Jurkat, Clone E6-1 (cell line): ENCODE results near the gene CEP78. TPM values are rescaled to one million over a fixed set of nuclear protein-coding genes. Genes with fewer than 3 reads are reported as not detected.
"Not testable (repeated sequence)": the region's sequence is repeated elsewhere in the genome, so short reads cannot be mapped to it uniquely, and the experiment has no call there.

Experiments
- DNase-seq: peaks from one replicate; pipeline ENCODE4 v3.0.0-alpha.2; 2011; ENCODE audit warnings: low read depth, low spot score
- H3K4me3 ChIP-seq: 2 replicates; pipeline ENCODE4 v1.5.1; 2011; ENCODE audit warnings: mild to moderate bottlenecking, low read length, control low read depth, moderate library complexity
- polyA plus RNA-seq: library from polyadenylated mRNA; unstranded; fragments of >200 nt; gene quantifications from one replicate; pipeline ENCODE4 v1.2.1, GENCODE V29; 2012; ENCODE audit warnings: missing spikeins; ENCODE audit not compliant: insufficient read length, insufficient read depth

Gene CEP78
- 45.9 TPM for polyA plus RNA-seq

GRCh38 chr9:78235762-78236550 is at the start of gene CEP78:
Gene CEP78 (plus strand): TSS chr9:78236075. CDS start chr9:78236351, 276 bp downstream.
- peak; percentile 87 for DNase-seq
- peak within 1 kb of the TSS; percentile 76 for H3K4me3 ChIP-seq

DNA sequence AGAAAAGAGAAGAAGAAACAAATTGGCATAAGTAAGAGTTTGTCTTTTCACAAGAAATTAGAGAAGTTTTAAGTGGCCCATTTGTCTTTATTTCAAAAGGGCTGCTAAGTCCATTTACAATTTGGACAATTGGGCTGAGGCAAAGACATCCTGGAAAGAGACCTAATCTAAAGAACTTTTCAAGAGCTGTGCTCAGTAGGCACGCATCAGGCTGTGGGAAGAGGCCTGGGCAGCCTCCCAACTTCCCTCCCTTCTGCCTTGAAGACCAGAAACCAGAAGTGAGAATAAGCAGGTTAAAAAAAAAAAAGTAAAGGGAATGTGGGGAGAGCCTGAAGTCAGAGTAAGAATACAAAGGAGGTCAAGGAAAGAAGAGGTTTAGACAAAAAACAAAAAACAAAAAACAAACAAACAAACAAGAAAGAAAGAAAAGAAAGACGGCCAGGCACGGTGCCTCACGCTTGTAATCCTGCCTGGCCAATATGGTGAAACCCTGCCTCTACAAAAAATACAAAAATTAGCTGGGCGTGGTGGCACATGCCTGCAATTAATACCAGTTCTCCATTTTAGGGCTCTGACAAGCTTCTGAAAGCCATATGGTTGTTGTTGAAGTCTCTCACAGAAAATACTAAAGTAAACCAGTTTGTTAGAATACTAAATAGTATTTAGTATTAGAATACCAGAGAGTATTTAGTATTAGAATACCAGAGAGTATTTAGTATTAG is 48.0 kb upstream of the CEP78 start:
- no peak for DNase-seq
- H3K4me3 ChIP-seq: no peak overlapping the region

- H3K4me3 ChIP-seq: no peak overlapping the region
- no peak for DNase-seq
Observed at GRCh38 chr9:78188594-78188993, 47.3 kb upstream of the CEP78 start.

DNA sequence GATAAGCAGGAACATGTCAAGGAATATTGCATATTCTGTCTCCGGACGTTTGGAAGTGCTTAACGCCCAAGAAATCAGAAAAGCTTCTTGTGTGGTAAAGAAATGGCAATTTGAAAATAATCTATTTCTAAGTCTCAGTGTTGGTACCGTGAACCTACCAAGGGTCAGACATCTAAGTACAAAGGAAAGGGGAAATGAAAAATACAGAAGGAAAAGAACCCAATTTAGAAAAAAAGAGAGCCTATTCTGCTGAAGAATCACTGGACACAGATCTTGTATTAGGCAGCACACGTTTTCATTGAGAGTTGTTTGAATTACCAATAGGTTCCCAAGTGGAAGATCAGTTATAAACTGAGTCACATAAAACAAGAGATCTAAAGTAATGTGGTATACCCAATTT is 46.9 kb upstream of the CEP78 start:
- H3K4me3 ChIP-seq: no peak overlapping the region
- DNase-seq: no peak

GRCh38 chr9:78189461-78189860 is 46.4 kb upstream of the CEP78 start:
- H3K4me3 ChIP-seq: no peak overlapping the region
- no peak for DNase-seq

DNA sequence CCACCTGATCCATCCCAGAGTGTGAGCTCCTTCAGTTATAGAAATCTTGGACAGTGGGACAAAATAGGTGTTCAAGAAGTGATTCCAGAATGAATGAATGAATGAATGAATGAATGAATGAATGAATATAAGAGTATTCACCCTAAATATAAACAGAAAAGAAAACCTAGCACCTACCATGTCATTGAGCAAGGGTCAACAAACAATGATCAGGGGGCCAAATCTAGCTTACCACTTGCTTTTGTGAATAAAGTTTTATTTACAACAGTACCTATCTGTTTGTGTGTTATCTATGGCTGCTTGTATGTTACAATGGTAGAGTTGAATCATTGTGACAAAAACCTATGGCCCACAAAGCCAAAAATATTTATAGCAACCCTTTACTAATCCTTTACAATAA is 43.9 kb upstream of the CEP78 start:
- H3K4me3 ChIP-seq: no peak overlapping the region
- DNase-seq: no peak

DNA sequence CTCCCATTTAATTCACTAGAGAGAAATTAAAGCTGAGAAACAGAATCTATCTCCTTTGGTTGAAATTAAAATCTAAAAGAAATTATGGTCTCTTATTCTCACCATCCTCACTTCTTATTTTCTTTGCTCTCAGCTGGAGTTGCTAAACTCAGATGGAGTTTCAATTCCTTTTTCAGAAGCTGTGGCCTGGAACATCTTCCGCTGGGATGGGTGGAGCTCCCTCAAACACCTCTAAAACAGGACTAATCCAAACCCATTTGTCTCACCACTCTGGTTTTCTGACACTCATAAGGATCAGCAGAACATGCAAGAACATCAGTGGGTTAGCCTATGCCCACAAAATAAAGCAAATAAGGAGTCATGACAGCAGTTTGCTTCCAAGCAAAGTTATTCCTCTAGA is 39.6 kb upstream of the CEP78 start:
- H3K4me3 ChIP-seq: no peak overlapping the region
- no peak for DNase-seq

GRCh38 chr9:78201158-78201777 is 34.6 kb upstream of the CEP78 start:
- H3K4me3 ChIP-seq: peak overlapping the region; percentile 37
- DNase-seq: peak; percentile 80

DNA sequence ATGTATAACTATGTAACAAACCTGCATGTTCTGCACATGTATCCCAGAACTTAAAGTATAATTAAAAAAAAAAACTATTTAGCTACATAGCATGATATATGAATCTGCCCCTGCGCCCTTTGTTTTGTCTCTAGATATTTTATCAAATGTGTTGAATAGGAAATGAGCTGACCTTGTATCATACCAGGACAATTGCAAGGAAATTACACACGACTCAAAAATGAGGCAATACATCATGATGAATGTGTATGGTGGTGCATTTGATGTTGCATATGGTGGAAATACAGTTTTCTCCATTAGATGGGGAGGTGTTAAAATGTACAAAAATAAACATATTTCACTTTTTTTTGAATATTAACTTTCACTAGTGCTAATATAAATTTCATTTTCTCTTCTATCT is 28.6 kb upstream of the CEP78 start:
- no peak overlapping the region for H3K4me3 ChIP-seq

DNA sequence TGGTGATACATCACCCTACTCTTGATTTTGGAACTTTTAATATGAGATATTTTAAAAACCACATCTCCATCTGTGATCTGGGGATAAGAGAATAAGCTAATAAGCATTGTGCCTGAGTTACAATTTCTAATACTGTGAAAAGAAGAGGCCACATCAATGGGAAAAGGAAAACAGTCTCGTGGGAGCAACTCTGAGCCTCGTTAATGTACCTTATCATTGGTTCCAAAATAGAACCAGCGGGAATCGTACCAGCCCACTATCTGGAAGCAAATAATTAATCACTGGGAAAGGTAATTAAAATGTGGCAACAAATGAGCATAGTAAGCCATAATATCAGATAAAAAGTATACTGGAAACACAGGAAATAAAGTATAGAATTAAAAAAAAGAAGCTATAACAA is 28.0 kb upstream of the CEP78 start:
- no peak for DNase-seq
- H3K4me3 ChIP-seq: no peak overlapping the region

More for the DNA sequence above, 28.6 kb upstream of the CEP78 start:
- DNase-seq: no peak

DNA sequence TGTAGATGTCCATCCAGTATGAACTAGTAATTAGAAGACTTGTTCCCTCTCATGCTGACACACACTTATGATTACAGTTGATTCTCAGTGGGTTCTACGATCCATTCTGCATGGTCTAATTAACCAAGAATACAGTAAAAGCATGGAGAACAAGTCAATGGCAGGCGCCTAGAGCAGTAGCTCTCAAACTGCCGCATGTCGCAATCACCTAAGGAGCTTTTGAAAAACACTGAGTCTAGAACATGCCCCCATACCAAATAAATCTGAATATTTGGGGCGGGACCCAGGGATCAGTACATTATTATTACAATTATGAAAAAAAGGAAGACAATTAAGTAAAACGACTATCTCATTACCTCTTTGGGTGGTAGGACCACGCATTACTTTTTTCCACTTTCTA is 26.7 kb upstream of the CEP78 start:
- DNase-seq: no peak
- H3K4me3 ChIP-seq: no peak overlapping the region

GRCh38 chr9:78210841-78211301 is 25.0 kb upstream of the CEP78 start:
- DNase-seq: peak; percentile 79
- peak overlapping the region; percentile 10; the same call in 1 of the 2 replicates for H3K4me3 ChIP-seq

GRCh38 chr9:78212868-78213267 is 23.0 kb upstream of the CEP78 start:
- no peak for DNase-seq
- no peak overlapping the region for H3K4me3 ChIP-seq

DNA sequence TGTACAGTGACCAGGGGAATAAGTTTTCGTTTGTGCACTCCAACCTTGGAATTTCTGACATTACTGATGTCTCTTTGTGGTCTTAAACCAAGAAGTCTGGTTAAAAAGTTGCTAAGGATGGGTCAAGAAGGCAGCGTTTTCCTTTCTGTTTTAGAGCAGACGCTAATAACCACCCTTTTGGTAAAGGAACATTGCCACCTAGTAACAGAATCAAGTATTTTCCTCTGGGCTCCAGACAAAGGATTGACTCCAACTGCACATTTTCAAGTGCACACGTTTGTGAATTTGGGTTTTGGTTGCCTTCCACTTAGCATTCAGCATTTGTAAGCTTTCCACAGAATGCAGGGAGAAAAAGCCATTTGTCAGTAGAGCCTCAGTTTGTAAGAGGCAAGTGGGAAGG is 22.2 kb upstream of the CEP78 start:
- no peak overlapping the region for H3K4me3 ChIP-seq
- DNase-seq: peak; percentile 66

DNA sequence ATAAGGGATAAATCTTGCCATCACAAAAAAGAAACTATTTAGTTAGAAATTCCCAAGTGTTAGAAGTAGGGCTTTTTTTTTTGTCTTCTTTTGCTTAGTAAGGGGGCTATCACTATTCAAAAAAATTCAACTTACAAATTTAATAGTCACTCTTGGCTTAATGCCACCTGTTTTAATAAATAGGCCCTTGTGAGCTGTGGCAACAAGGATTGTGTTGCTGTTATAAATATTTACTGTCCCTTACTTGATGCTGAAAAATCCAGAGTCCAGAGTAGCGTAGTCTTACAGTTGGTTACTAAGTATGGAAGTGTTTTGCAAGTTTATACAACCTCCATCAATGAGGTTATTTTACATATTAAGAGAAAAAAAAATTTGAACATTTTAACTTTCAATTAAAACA is 21.4 kb upstream of the CEP78 start:
- H3K4me3 ChIP-seq: no peak overlapping the region
- no peak for DNase-seq

GRCh38 chr9:78215706-78216105 is 20.2 kb upstream of the CEP78 start:
- DNase-seq: no peak
- H3K4me3 ChIP-seq: no peak overlapping the region

DNA sequence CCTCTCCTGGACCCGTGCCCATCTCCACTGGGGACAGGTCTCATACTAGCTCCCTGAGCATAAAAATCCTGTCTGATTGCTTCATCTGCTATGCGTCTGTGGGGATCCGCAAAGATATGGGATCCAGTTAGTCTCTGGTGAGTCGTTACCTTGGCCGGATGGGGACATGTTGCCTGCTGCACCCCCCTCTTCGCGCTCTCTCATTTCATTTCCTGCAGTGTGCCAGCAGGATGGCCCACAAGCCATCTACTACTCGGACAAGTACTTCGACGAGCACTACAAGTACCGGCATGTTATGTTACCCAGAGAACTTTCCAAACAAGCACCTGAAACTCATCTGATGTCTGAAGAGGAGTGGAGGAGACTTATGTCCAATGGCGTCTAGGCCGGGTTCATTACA is 17.0 kb upstream of the CEP78 start:
- DNase-seq: no peak
- no peak overlapping the region for H3K4me3 ChIP-seq

DNA sequence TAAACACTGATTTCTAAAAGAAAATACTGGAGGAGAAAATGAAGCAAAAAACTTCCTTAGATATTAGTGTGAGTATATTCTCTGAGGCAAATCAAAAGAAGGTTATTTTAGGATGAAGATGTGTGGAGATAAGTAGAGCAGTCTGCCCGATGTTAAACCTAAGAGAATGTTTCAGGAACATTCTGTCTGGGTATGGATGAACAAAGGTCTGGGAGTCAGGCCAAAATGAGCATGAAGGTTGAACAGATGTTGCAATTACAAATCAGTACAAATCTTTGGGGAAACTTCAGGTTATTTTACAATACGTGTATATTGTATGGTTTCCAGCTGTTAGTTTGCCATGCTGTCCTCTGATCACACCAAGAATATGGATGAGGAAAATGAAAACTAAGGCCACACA is 14.4 kb upstream of the CEP78 start:
- H3K4me3 ChIP-seq: no peak overlapping the region
- DNase-seq: no peak

DNA sequence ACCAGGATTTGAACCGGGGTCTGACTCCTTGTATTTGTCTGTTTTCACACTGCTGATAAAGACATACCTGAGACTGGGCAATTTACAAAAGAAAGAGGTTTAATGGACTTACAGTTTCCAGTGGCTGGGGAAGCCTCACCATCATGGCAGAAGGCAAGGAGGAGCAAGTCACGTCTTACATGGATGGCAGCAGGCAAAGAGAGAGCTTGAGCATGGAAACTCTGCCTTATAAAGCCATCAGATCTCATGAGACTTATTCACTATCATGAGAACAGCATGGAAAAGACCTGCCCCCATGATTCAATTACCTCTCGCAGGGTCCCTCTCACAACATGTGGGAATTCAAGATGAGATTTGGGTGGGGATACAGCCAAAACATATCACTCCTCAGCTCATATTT is 14.0 kb upstream of the CEP78 start:
- not testable (repeated sequence) for DNase-seq, H3K4me3 ChIP-seq

DNA sequence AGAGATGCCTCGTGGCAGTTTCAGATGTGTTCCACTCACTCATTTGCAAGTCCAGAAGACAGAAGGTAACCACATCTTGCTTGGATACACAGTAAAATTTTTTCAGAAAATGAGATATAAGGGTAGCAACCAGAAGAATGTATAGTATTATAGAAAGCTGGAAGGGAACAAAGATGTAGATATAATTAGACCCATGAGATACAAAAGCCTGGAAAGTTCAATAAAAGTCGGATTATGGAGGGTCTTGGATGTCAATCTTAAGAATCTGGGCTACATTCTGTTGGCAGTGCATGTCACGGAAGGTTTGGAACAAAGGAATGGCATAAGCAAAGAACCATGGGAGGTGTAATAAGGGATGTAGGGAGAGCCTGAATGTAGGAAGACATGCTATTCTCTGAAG is 5.1 kb upstream of the CEP78 start:
- no peak overlapping the region for H3K4me3 ChIP-seq

More for the DNA sequence above, 5.1 kb upstream of the CEP78 start:
- no peak for DNase-seq
